Kidney glomerular epithelial cell (primary cell): ENCODE data around the gene SLC18A2.
"Not testable (repeated sequence)": the region's sequence is repeated elsewhere in the genome, so short reads cannot be mapped to it uniquely, and the experiment has no call there.

Experiments
- DNase-seq: peaks from one replicate; lab custom pipeline; 2025; lab: John Stamatoyannopoulos, UW

Gene SLC18A2

GRCh38 chr10:117264782-117265181, 23.9 kb downstream of the SLC18A2 start:
- no peak for DNase-seq

- DNase-seq: no peak
Observed at GRCh38 chr10:117266400-117266799, 25.5 kb downstream of the SLC18A2 start.

DNA sequence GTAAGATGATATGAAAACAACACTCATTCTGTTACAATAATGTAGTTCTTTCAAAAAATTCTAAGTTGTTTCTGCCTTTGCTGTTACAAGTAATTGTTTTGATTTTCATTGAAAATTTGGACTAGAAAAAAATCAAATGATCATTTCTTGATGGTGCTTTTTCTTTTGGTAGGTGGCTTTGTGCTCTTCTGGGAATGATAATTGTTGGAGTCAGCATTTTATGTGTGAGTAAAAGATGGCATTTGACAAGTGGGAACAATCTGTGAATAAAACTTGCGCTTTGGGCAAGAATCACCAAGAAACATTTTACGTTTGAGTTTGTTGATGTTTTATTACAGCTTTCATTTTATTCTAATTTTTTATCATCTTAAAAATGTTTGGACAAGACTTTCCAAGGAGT, 25.9 kb downstream of the SLC18A2 start:
- DNase-seq: no peak

- no peak for DNase-seq
Observed at GRCh38 chr10:117268258-117268657, 27.3 kb downstream of the SLC18A2 start.

- DNase-seq: no peak
Observed at GRCh38 chr10:117268907-117269306, 28.0 kb downstream of the SLC18A2 start.

DNA sequence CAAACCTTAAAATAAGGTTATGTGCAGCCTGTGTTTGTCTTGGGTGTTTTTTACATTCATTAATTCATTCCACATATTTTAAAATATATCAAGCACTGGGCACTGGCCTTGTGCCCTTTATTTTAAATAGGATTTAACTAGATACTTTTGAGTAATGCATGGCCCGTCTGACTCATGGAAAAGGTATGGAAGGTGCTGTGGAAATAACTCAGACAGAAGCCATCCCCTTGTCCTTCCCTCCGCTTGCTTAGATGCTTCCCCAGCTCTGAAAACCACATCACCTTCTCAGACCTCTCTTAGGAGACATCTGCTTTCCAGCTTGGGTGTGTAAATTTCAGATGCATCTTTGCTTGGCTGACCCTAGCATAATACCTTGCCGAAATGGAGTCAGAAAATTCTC, 30.5 kb downstream of the SLC18A2 start:
- no peak for DNase-seq

GRCh38 chr10:117272195-117273076, 31.5 kb downstream of the SLC18A2 start:
- DNase-seq: no peak

GRCh38 chr10:117273980-117274379, 33.1 kb downstream of the SLC18A2 start:
- DNase-seq: no peak

DNA sequence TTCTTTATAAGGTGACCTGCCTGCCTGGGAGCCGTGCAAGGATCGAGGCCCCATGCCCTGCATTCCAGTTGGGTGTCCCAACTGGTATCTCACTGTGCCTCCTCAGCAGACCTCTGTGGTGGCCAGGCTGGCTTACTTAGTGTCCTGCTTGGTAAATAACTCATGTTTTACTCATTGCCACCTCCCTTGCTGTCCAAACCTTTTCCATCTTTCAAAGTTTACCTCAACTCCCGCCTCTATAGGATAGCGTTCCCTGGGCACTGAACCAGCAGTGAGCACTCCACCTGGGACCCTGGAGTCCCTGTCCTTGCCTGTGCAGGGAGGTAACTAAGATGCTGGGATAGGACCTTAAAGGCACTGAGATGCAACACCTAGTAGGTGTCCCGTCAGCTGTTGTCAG, 33.6 kb downstream of the SLC18A2 start:
- no peak for DNase-seq

DNA sequence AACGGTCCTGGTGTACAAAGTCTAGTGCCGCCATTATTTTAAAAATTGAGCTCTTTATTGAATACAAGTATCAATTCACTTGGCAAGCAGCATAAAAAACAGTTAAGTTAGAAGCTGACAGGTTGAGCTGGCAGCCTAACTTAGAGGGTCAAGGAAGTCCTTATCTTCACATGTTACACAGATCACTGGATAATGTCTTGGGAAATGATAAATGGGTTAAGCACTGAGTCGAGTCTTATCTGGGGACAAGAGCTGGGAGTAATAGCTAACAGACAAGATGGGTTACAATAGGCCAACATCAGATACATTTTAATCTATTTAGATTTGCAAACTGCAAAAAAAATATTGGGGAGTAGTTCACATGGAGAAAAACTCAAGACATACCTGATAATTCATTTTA, 34.2 kb downstream of the SLC18A2 start:
- DNase-seq: no peak

DNA sequence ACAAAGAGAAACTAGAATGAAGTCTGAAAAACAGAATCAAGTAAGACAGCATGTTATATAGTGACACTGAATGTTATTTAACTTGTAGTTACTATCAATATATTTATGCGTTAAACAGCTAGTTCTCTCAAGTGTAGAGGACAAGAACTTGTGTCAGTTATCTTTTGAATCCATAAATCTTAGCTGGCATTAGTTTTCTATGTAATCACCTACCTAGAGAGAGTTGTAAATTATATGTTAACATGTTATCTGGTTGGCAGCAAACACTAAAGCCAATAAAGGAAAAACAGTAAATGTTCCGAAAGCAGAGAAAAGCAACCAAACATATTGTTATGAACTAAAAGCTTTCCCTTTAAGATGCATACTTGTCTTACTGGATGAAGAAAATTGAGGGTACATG, 36.8 kb downstream of the SLC18A2 start:
- no peak for DNase-seq

DNA sequence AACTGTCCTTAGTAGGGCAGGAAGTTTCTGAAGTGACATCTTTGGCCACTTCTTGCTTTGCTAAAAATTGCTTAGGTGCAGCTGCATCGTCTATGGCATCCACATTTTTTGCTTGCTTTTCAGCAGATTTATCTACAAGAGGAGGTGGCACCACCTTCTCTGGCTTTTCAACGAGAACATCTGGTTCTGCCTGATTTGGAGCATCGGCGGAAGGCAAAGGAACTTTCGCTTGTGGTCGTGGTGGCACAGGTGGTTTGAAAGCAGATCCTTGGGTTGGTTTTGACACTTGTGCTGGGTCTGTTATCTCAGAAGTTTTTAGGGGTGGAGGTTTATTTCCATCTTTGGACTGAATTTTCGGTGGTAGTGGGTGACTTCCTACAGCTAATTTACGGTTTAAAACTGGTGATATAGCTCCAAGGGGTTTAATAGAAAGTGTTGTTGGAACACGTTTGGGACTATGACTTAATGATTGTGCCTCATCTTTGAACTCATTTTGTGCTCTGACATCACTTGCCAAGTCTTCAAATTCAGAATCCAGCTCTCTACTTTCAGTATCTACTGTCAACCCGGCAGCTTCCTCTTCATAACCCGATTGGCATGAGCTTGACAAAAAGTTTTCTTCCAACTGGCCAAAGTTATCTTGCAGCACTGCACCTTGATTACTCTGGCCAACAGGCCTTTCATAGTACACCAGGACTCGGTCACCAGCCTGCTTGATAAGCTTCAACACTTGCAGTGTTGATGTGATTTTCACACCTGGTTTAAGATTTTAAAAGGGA, 44.0 kb downstream of the SLC18A2 start:
- DNase-seq: no peak

DNA sequence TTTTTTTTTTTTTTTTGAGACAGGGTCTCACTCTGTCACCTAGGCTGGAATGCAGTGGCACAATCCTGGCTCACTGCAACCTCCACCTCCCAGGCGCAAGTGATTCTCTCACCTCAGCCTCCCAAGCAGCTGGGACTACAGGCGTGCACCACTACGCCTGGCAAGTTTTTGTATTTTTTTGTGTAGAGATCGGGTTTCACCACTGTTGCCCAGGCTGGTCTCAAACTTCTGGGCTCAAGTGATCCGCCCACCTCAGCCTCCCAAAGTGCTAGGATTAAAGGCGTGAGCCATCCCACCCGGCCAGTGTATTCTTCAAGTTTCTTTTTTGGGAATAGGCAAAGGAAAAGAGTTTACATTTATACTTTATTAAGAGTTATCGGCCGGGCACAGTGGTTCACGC, 50.0 kb downstream of the SLC18A2 start:
- DNase-seq: not testable (repeated sequence)

DNA sequence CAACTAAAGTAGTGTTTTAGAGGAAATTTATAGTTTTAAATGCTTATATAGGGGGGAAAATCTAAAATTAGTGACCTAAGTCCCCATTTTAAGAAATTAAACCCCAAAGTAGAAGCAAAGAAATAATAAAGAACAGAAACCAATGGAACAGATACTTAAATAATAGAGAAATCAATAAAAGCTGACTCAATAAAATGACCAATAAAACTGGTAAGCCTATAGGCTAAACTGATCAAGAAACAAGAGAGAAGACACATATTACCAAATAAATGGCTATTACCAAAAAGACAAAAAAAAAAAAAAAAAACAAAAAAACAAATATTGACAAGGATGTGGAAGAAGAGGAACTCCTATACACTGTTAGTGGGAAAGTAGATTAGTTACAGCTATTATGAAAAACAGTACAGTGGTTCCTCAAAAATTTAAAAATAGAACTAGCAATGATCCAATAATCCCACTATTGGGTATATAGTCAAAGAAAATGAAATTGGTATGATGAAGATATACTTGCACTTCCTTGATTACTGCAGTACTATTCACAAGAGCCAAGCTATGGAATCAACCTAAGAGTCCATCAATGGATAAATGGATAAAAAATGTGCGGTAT, 53.2 kb downstream of the SLC18A2 start:
- no peak for DNase-seq

- DNase-seq: no peak
Observed at GRCh38 chr10:117294735-117295134, 53.8 kb downstream of the SLC18A2 start.

GRCh38 chr10:117298219-117298618, 57.3 kb downstream of the SLC18A2 start:
- DNase-seq: no peak

- no peak for DNase-seq
Observed at GRCh38 chr10:117299435-117299834, 58.5 kb downstream of the SLC18A2 start.

GRCh38 chr10:117300671-117301070, 59.8 kb downstream of the SLC18A2 start:
- DNase-seq: no peak

GRCh38 chr10:117303451-117303850, 62.5 kb downstream of the SLC18A2 start:
- not testable (repeated sequence) for DNase-seq

GRCh38 chr10:117306674-117307073, 65.8 kb downstream of the SLC18A2 start:
- no peak for DNase-seq

GRCh38 chr10:117311261-117311660, 70.3 kb downstream of the SLC18A2 start:
- DNase-seq: no peak

GRCh38 chr10:117312430-117312829, 71.5 kb downstream of the SLC18A2 start:
- no peak for DNase-seq

- DNase-seq: no peak
Observed at GRCh38 chr10:117313641-117314040, 72.7 kb downstream of the SLC18A2 start.
